Measurements from ENCODE around the gene ATAD3B.
"Not testable (repeated sequence)": the region's sequence is repeated elsewhere in the genome, so short reads cannot be mapped to it uniquely, and the experiment has no call there.

Gene ATAD3B

GRCh38 chr1:1433804-1434130, 37.8 kb upstream of the ATAD3B start:
- DNase-seq = peak; percentile 88

- DNase-seq = peak; percentile 87
These were observed 37.3 kb upstream of the ATAD3B start for GRCh38 chr1:1434131-1434823.

- DNase-seq = no peak
These were observed 36.8 kb upstream of the ATAD3B start for GRCh38 chr1:1434824-1435105.

GRCh38 chr1:1435106-1435903, 36.3 kb upstream of the ATAD3B start, which contains the start of gene VWA1:
Gene VWA1, plus strand, starts transcription at chr1:1435690. Its CDS starts 59 bp downstream, at chr1:1435749.
- DNase-seq = peak; percentile 84

GRCh38 chr1:1435911-1436629, 35.5 kb upstream of the ATAD3B start:
- peak; percentile 29 for DNase-seq

- DNase-seq = no peak
These were observed 34.9 kb upstream of the ATAD3B start for GRCh38 chr1:1436630-1437032.

- peak; percentile 30 for DNase-seq
These were observed 34.3 kb upstream of the ATAD3B start for GRCh38 chr1:1437033-1437903.

GRCh38 chr1:1437904-1438376, 33.6 kb upstream of the ATAD3B start:
- no peak for DNase-seq

GRCh38 chr1:1438531-1439381, 32.8 kb upstream of the ATAD3B start:
- peak; percentile 38 for DNase-seq

GRCh38 chr1:1439546-1440261, 31.9 kb upstream of the ATAD3B start:
- no peak for DNase-seq

GRCh38 chr1:1440262-1441001, 31.1 kb upstream of the ATAD3B start:
- no peak for DNase-seq

- DNase-seq = peak; percentile 52
These were observed 30.3 kb upstream of the ATAD3B start for GRCh38 chr1:1441002-1441888.

GRCh38 chr1:1442069-1442770, 29.3 kb upstream of the ATAD3B start:
- no peak for DNase-seq

- not testable (repeated sequence) for DNase-seq
These were observed 24.9 kb upstream of the ATAD3B start for GRCh38 chr1:1446631-1447030.

- no peak for DNase-seq
These were observed 22.3 kb upstream of the ATAD3B start, which contains the start of gene ATAD3C for GRCh38 chr1:1449099-1449739. Gene ATAD3C, plus strand, starts transcription at chr1:1449689. Its CDS starts 995 bp downstream, at chr1:1450684.

GRCh38 chr1:1450616-1451015, 20.9 kb upstream of the ATAD3B start:
- DNase-seq = not testable (repeated sequence)

- no peak for DNase-seq
These were observed 19.7 kb upstream of the ATAD3B start for GRCh38 chr1:1451696-1452364.
